ENCODE measurements around the gene ANKMY1.

ANKMY1 gene

DNA sequence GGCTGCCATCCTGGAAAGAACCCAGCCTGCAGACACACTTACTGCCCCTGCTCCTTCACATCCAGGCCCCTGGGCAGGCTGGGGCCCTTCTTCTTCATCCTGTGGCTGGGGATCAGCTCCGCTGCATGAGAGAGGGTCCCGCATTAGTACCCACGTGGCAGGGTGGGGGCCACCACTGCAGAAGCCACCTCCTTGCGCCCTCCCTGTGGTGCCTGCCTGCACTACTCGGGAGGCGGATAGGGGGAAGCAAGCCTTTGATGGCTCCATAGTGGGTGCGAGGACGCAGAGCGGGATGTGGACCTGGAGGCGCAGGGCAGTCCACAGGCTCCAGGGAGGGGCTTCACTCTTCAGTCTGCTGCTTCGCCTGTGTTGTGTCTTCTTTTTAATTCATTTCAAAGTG, 75.6 kb downstream of the ANKMY1 start:
- no peak for DNase-seq (ENCODE audit: low read depth)
- no peak overlapping the region for H3K4me3 ChIP-seq (ENCODE audit: low read depth, low read length)

DNA sequence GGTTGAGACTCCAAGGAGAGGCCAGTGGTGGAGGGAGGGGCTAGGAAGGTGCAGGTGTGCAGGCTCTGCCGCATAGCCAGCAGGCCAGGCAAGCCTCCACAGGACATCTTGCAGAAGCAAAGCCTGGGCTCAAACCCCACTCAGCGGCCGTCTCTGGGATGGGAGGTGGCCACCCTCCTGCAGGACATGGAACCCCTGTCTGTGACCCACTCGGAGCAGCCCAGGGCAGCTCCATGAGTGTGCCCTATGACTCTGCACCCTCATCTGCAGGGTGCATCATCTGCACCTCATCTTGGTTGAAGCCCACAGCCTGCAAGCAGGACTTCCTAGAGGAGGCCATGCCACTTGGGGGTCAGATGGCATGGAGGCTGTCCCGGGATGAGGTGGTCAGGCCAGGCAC, 76.1 kb downstream of the ANKMY1 start:
- no peak for DNase-seq (ENCODE audit: low read depth)

More for the DNA sequence above, 75.6 kb downstream of the ANKMY1 start:
- no peak for TF ChIP-seq POLR2A (IDR thresholded peaks at IDR 0.05; ENCODE audit: extremely low read depth, insufficient read length)
- TF ChIP-seq, protein P1, sequence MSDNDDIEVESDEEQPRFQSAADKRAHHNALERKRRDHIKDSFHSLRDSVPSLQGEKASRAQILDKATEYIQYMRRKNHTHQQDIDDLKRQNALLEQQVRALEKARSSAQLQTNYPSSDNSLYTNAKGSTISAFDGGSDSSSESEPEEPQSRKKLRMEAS (IDR thresholded peaks at IDR 0.05; ENCODE audit: low read depth, low read length), result no peak
- no peak for TF ChIP-seq MYC (IDR thresholded peaks at IDR 0.05; ENCODE audit: low read depth, low read length)
- TF ChIP-seq, protein P2, sequence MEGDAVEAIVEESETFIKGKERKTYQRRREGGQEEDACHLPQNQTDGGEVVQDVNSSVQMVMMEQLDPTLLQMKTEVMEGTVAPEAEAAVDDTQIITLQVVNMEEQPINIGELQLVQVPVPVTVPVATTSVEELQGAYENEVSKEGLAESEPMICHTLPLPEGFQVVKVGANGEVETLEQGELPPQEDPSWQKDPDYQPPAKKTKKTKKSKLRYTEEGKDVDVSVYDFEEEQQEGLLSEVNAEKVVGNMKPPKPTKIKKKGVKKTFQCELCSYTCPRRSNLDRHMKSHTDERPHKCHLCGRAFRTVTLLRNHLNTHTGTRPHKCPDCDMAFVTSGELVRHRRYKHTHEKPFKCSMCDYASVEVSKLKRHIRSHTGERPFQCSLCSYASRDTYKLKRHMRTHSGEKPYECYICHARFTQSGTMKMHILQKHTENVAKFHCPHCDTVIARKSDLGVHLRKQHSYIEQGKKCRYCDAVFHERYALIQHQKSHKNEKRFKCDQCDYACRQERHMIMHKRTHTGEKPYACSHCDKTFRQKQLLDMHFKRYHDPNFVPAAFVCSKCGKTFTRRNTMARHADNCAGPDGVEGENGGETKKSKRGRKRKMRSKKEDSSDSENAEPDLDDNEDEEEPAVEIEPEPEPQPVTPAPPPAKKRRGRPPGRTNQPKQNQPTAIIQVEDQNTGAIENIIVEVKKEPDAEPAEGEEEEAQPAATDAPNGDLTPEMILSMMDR (IDR thresholded peaks at IDR 0.05; ENCODE audit: low read depth, low read length), result no peak

DNA sequence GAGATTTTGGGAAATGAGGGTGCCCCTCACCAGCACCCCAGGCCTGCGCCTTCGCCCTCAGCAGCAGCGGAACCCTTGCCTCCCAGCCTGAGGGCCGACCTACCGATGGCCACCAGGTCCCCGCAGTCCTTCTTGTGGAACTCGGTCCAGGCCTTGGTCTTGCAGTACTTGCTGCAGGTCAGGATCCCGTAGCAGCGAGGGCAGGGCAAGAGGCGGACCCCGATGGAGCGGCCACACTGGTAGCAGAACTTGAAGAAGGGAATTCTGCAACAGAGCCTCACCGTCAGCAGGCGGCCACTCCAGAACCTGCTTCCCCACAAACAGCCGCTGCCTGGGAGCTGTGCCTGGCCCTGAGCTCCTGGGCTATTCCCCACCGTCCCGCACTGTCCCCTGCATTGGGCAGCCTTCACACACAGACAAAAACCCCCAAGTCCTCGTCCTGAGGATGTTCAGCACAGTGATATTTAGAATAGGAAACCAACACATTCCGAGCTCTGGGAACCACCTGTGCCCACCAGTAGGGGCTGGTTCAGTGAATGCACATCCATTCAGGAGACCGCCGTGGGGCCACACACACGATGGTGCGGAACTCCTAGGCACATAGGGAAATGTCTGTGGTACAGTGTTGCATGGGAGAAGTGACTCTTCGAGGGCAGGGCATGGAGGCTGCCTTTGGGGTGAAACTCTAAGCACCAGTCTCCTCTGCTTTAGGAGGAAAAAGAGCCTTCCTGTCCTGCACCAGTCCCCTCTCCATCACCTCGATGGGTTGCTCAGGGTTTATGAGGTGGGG, 76.8 kb downstream of the ANKMY1 start:
- TF ChIP-seq MYC (IDR thresholded peaks at IDR 0.05; ENCODE audit: low read depth, low read length) (no peak), POLR2A (IDR thresholded peaks at IDR 0.05; ENCODE audit: extremely low read depth, insufficient read length) (no peak)
- TF ChIP-seq, protein P2 (IDR thresholded peaks at IDR 0.05; ENCODE audit: low read depth, low read length), result no peak
- TF ChIP-seq, protein P1 (IDR thresholded peaks at IDR 0.05; ENCODE audit: low read depth, low read length), result no peak
- no peak for DNase-seq (ENCODE audit: low read depth)
- no peak overlapping the region for H3K4me3 ChIP-seq (ENCODE audit: low read depth, low read length)

More for the DNA sequence above, 76.1 kb downstream of the ANKMY1 start:
- TF ChIP-seq, protein P2 (IDR thresholded peaks at IDR 0.05; ENCODE audit: low read depth, low read length), result no peak
- TF ChIP-seq POLR2A (IDR thresholded peaks at IDR 0.05; ENCODE audit: extremely low read depth, insufficient read length), result no peak
- no peak for TF ChIP-seq MYC (IDR thresholded peaks at IDR 0.05; ENCODE audit: low read depth, low read length)
- TF ChIP-seq, protein P1 (IDR thresholded peaks at IDR 0.05; ENCODE audit: low read depth, low read length), result no peak
- H3K4me3 ChIP-seq (ENCODE audit: low read depth, low read length), result no peak overlapping the region

DNA sequence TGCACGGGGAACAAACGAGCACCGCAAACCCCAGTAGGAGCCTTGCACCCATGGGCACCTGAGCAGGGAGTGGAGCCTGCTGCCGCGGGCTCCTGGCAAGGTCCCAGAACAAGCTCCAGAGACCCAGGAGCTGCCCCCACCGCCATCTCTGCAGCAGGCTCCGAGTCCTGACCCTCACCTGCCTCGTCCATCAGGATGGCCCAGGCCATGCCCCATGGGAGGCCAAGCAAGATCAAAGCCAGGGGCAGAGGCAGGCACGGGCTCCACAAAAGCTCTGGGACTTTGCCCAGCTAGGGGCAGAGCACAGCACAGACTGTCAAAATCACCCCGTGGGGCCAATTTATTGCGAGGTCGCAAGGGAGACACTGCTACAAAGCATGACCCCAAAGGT, 78.7 kb downstream of the ANKMY1 start:
- H3K4me3 ChIP-seq (ENCODE audit: low read depth, low read length), result no peak overlapping the region
- TF ChIP-seq, protein P2 (IDR thresholded peaks at IDR 0.05; ENCODE audit: low read depth, low read length), result no peak
- TF ChIP-seq, protein P1 (IDR thresholded peaks at IDR 0.05; ENCODE audit: low read depth, low read length), result no peak
- no peak for DNase-seq (ENCODE audit: low read depth)

DNA sequence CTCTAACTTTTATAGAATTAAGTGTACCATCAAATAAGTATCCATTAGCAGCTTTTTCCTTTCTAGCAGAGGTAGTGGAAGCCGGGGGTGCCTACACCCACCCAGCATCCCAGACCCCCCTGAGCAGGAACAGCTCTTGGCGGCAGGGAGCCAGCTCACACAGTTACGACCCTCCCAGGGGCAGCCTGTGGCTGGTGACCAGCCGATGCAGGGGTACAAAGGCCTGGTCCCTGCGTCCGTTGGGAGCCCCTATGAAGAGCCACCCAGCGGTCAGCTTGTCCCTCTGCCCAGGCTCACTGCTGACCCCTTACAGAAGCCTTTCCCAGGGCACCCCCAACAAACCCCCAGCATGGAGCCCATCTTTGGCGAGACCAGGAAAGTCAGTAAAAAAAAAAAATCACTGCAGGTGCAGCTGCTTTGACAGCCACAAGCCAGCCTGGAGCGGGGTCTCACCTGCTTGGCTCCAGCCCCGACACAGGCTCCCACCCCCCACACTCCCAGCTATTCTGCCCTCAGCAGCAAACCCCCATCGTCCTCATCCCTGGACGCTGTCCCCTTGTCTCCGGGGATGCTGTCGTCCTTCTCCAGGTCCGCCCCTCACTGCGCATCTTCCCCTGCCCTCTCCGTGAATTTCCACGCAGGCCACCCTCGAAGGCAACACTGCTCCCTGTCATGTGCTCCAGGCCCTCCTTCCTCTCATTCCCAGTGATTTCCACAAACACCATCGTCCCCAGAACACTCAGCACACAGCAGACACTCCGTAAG, 79.3 kb downstream of the ANKMY1 start:
- TF ChIP-seq MYC (IDR thresholded peaks at IDR 0.05; ENCODE audit: low read depth, low read length) (no peak), POLR2A (IDR thresholded peaks at IDR 0.05; ENCODE audit: extremely low read depth, insufficient read length) (no peak)
- TF ChIP-seq, protein P1 (IDR thresholded peaks at IDR 0.05; ENCODE audit: low read depth, low read length), result no peak
- TF ChIP-seq, protein P2 (IDR thresholded peaks at IDR 0.05; ENCODE audit: low read depth, low read length), result no peak
- H3K4me3 ChIP-seq (ENCODE audit: low read depth, low read length), result no peak overlapping the region
- DNase-seq (ENCODE audit: low read depth), result no peak

All from NB4 (cell line).